Hepatocyte (in vitro differentiated cells): ENCODE results near the gene HPCAL1.

Experiments used
- CTCF ChIP-seq: fragments of 200-600 bp; sonication (generic); IDR thresholded peaks from 2 replicates; pipeline ENCODE4 v1.5.1; 2016; ENCODE audit warnings: antibody characterized with exemption, mild to moderate bottlenecking; ENCODE audit not compliant: poor library complexity
- EZH2 ChIP-seq: fragments of 200-600 bp; sonication (generic); IDR thresholded peaks from 2 replicates; pipeline ENCODE4 v1.6.1; 2016; ENCODE audit warnings: antibody characterized with exemption, mild to moderate bottlenecking, borderline replicate concordance
- EZH2phosphoT487 ChIP-seq: fragments of 200-600 bp; sonication (generic); IDR thresholded peaks from one replicate; pipeline ENCODE4 v1.6.1; 2018; ENCODE audit warnings: antibody characterized with exemption, mild to moderate bottlenecking, low read depth, moderate library complexity; ENCODE audit not compliant: unreplicated experiment, severe bottlenecking

DNA sequence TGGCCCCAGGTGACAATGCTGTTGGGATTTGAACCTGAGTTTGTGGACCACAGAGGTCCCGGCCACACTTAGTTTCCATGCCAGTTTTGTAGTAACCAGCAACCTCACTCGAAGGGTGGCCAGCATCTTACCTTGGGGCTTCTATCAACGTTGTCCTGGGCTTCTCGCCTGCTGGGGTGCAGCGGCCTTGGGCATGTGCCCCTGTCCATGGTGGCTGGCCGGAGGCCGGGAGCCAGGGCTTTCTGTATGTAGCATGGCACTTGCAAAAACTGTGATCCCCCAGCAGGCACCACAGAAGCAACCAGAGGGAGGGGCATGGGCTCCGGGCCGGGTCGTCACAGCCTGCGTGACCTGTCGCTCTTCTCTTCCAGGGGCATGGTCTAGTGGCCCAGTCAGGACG, 93.8 kb downstream of the HPCAL1 start:
- TF ChIP-seq EZH2 (no peak), CTCF (no peak), EZH2phosphoT487 (no peak)
